HEK293 (cell line): ENCODE measurements around the gene SPIB.
"Not testable (repeated sequence)": the region's sequence is repeated elsewhere in the genome, so short reads cannot be mapped to it uniquely, and the experiment has no call there.

Experiments used
- CTCF ChIA-PET: fragments of 350-600 bp; formaldehyde crosslinking; extraction: SDS; loops from one replicate; lab custom pipeline; 2021; ENCODE audit warnings: antibody characterized with exemption; lab: Yijun Ruan, JAX
- POLR2A ChIA-PET: fragments of 300-600 bp; formaldehyde crosslinking; extraction: SDS; loops from one replicate; lab custom pipeline; 2020; ENCODE audit warnings: antibody characterized with exemption, inconsistent platforms; lab: Yijun Ruan, JAX
- H3K27ac ChIP-seq: fragments of 200-500 bp; sonication (Bioruptor generic); 2 replicates; pipeline ENCODE4 v1.5.1; 2014; ENCODE audit warnings: low read depth, low read length, control low read depth, inconsistent platforms; ENCODE audit errors: extremely low read depth
- H3K36me3 ChIP-seq, 2 experiments: fragments of 200-500 bp in 1 of 2; sonication (Bioruptor generic) in 1 of 2; 1 replicate in 1 of 2; 2 replicates in 1 of 2; pipeline ENCODE4 v1.5.1; 2014 to 2017; ENCODE audit warnings: inconsistent platforms in 2 of 2, low read length in 2 of 2; ENCODE audit not compliant: control insufficient read depth in 2 of 2, insufficient read depth in 1 of 2
- H3K4me1 ChIP-seq: fragments of 200-500 bp; sonication (Bioruptor generic); 2 replicates; pipeline ENCODE4 v1.5.1; 2014; ENCODE audit warnings: mild to moderate bottlenecking, low read length, inconsistent platforms; ENCODE audit not compliant: control insufficient read depth, insufficient read depth
- H3K4me3 ChIP-seq: 2 replicates; pipeline ENCODE4 v1.5.1; 2011; ENCODE audit warnings: low read depth, mild to moderate bottlenecking, control low read depth, low read length, moderate library complexity
- H3K9me3 ChIP-seq: fragments of 200-500 bp; sonication (Bioruptor generic); 2 replicates; pipeline ENCODE4 v1.5.1; 2014; ENCODE audit warnings: low read depth, low read length, inconsistent platforms; ENCODE audit not compliant: control insufficient read depth, insufficient read depth
- HIC1 ChIP-seq: fragments of 450-650 bp; formaldehyde crosslinking; IDR thresholded peaks from 2 replicates; pipeline ENCODE4 v1.5.1; 2016; ENCODE audit warnings: missing biosample characterization, missing genetic modification characterization
- ZEB2 ChIP-seq: fragments of 450-650 bp; formaldehyde crosslinking; IDR thresholded peaks from 2 replicates; pipeline ENCODE4 v1.5.1; 2016; ENCODE audit warnings: missing biosample characterization, missing genetic modification characterization
- ZFP3 ChIP-seq: fragments of 450-650 bp; formaldehyde crosslinking; IDR thresholded peaks from 2 replicates; pipeline ENCODE4 v1.5.1; 2016; ENCODE audit warnings: low read depth, missing biosample characterization, missing genetic modification characterization
- ZIC2 ChIP-seq: fragments of 450-650 bp; formaldehyde crosslinking; IDR thresholded peaks from 2 replicates; pipeline ENCODE4 v1.5.1; 2016; ENCODE audit warnings: missing biosample characterization, missing genetic modification characterization
- ZNF114 ChIP-seq: fragments of 450-650 bp; formaldehyde crosslinking; IDR thresholded peaks from 2 replicates; pipeline ENCODE4 v1.5.0; 2017; ENCODE audit warnings: missing biosample characterization, missing genetic modification characterization
- ZNF174 ChIP-seq: fragments of 450-650 bp; formaldehyde crosslinking; IDR thresholded peaks from 2 replicates; pipeline ENCODE4 v1.5.0; 2017; ENCODE audit warnings: missing biosample characterization, mild to moderate bottlenecking, missing genetic modification characterization
- ZNF248 ChIP-seq: fragments of 450-650 bp; formaldehyde crosslinking; IDR thresholded peaks from 2 replicates; pipeline ENCODE4 v1.5.1; 2017; ENCODE audit warnings: missing biosample characterization, missing genetic modification characterization
- ZNF394 ChIP-seq: fragments of 450-650 bp; formaldehyde crosslinking; IDR thresholded peaks from 2 replicates; pipeline ENCODE4 v1.5.1; 2016; ENCODE audit warnings: missing biosample characterization, missing genetic modification characterization, mild to moderate bottlenecking, moderate library complexity, borderline replicate concordance
- ZNF501 ChIP-seq: fragments of 450-650 bp; formaldehyde crosslinking; IDR thresholded peaks from 2 replicates; pipeline ENCODE4 v1.5.1; 2016; ENCODE audit warnings: missing biosample characterization, missing genetic modification characterization
- ZNF843 ChIP-seq: fragments of 450-650 bp; formaldehyde crosslinking; IDR thresholded peaks from 2 replicates; pipeline ENCODE4 v1.5.1; 2016; ENCODE audit warnings: missing biosample characterization, missing genetic modification characterization
- TF ChIP-seq, protein P1 (sequence below): fragments of 450-650 bp; formaldehyde crosslinking; conservative IDR thresholded peaks from 2 replicates; pipeline ENCODE4 v1.5.1; 2016; ENCODE audit warnings: low read depth, missing biosample characterization, missing genetic modification characterization
- TF ChIP-seq, protein P2 (sequence below): fragments of 450-650 bp; formaldehyde crosslinking; IDR thresholded peaks from 2 replicates; pipeline ENCODE4 v1.5.1; 2016; ENCODE audit warnings: missing biosample characterization, missing genetic modification characterization
- TF ChIP-seq, protein P3 (sequence below): fragments of 450-650 bp; formaldehyde crosslinking; IDR thresholded peaks from 2 replicates; pipeline ENCODE4 v1.5.1; 2016; ENCODE audit warnings: missing biosample characterization, missing genetic modification characterization

The SPIB gene

DNA sequence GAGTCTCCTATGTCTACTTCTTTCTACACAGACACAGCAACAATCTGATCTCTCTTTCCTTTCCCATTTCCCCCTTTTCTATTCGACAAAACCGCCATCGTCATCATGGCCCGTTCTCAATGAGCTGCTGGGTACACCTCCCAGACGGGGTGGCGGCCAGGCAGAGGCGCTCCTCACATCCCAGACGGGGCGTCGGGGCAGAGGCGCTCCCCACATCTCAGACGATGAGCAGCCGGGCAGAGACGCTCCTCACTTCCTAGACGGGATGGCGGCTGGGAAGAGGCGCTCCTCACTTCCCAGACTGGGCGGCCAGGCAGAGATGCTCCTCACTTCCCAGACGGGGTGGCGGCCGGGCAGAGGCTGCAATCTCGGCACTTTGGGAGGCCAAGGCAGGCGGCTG, 27.8 kb upstream of the SPIB start:
- H3K36me3 ChIP-seq: peaks cover 52 to 56% of the 10 kb centered on the region in 2 experiments

GRCh38 chr19:50392759-50393158, 26.0 kb upstream of the SPIB start:
- peaks cover 39 to 46% of the 10 kb centered on the region in 2 experiments for H3K36me3 ChIP-seq
- POLR2A ChIA-PET: no interaction called here

More for the DNA sequence above, 27.8 kb upstream of the SPIB start:
- H3K9me3 ChIP-seq, H3K27ac ChIP-seq, H3K4me1 ChIP-seq, H3K4me3 ChIP-seq, CTCF ChIA-PET: not testable (repeated sequence)
- POLR2A ChIA-PET: interaction anchor here (0.6 kb wide), 2 partner anchors 202 to 334 kb away, joined by 3 to 4 read pairs; no protein-coding TSS in a partner anchor

More at GRCh38 chr19:50392759-50393158, 26.0 kb upstream of the SPIB start:
- CTCF ChIA-PET: no interaction called here
- Histone ChIP-seq H3K4me1 (no peaks in the 10 kb centered on the region), H3K27ac (no peak overlapping the region), H3K9me3 (no peaks in the 10 kb centered on the region), H3K4me3 (no peak overlapping the region)
- TF ChIP-seq, protein P1, sequence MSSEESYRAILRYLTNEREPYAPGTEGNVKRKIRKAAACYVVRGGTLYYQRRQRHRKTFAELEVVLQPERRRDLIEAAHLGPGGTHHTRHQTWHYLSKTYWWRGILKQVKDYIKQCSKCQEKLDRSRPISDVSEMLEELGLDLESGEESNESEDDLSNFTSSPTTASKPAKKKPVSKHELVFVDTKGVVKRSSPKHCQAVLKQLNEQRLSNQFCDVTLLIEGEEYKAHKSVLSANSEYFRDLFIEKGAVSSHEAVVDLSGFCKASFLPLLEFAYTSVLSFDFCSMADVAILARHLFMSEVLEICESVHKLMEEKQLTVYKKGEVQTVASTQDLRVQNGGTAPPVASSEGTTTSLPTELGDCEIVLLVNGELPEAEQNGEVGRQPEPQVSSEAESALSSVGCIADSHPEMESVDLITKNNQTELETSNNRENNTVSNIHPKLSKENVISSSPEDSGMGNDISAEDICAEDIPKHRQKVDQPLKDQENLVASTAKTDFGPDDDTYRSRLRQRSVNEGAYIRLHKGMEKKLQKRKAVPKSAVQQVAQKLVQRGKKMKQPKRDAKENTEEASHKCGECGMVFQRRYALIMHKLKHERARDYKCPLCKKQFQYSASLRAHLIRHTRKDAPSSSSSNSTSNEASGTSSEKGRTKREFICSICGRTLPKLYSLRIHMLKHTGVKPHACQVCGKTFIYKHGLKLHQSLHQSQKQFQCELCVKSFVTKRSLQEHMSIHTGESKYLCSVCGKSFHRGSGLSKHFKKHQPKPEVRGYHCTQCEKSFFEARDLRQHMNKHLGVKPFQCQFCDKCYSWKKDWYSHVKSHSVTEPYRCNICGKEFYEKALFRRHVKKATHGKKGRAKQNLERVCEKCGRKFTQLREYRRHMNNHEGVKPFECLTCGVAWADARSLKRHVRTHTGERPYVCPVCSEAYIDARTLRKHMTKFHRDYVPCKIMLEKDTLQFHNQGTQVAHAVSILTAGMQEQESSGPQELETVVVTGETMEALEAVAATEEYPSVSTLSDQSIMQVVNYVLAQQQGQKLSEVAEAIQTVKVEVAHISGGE (tag by site-specific recombination): no peak
- TF ChIP-seq ZNF843: no peak
- no peak for TF ChIP-seq ZIC2 (tag by site-specific recombination)
- no peak for TF ChIP-seq HIC1
- TF ChIP-seq ZEB2 (tag by site-specific recombination): no peak
- no peak for TF ChIP-seq ZNF174
- TF ChIP-seq ZNF394: no peak
- TF ChIP-seq ZNF248: no peak
- TF ChIP-seq, protein P2, sequence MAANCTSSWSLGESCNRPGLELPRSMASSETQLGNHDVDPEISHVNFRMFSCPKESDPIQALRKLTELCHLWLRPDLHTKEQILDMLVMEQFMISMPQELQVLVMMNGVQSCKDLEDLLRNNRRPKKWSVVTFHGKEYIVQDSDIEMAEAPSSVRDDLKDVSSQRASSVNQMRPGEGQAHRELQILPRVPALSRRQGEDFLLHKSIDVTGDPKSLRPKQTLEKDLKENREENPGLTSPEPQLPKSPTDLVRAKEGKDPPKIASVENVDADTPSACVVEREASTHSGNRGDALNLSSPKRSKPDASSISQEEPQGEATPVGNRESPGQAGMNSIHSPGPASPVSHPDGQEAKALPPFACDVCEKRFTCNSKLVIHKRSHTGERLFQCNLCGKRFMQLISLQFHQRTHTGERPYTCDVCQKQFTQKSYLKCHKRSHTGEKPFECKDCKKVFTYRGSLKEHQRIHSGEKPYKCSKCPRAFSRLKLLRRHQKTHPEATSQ: no peak
- no peak for TF ChIP-seq ZNF501
- TF ChIP-seq ZFP3 (tag by site-specific recombination): no peak
- TF ChIP-seq, protein P3, sequence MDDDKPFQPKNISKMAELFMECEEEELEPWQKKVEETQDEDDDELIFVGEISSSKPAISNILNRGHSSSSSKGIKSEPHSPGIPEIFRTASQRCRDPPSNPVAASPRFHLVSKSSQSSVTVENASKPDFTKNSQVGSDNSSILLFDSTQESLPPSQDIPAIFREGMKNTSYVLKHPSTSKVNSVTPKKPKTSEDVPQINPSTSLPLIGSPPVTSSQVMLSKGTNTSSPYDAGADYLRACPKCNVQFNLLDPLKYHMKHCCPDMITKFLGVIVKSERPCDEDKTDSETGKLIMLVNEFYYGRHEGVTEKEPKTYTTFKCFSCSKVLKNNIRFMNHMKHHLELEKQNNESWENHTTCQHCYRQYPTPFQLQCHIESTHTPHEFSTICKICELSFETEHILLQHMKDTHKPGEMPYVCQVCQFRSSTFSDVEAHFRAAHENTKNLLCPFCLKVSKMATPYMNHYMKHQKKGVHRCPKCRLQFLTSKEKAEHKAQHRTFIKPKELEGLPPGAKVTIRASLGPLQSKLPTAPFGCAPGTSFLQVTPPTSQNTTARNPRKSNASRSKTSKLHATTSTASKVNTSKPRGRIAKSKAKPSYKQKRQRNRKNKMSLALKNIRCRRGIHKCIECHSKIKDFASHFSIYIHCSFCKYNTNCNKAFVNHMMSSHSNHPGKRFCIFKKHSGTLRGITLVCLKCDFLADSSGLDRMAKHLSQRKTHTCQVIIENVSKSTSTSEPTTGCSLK (tag by site-specific recombination): no peak
- TF ChIP-seq ZNF114: no peak
- TF ChIP-seq, all 188 proteins: peak for 0
